NCI-H460 (cell line): ENCODE data around the gene METTL27. TPM values are rescaled to one million over a fixed set of nuclear protein-coding genes. Genes with fewer than 3 reads are reported as not detected.
"Not testable (repeated sequence)": the region's sequence is repeated elsewhere in the genome, so short reads cannot be mapped to it uniquely, and the experiment has no call there.

Experiments used
- DNase-seq: peaks from one replicate; pipeline ENCODE4 v3.0.0-alpha.2; 2016; ENCODE audit warnings: low read depth; ENCODE audit errors: extremely low read depth
- total RNA-seq: library from RNA; depleted of rRNA; stranded (reverse); fragments of >200 nt; shearing (Covaris generic); gene quantifications from 2 replicates; pipeline ENCODE4 v1.2.3, GENCODE V29; 2014

METTL27 gene
- total RNA-seq, 1 experiment from 2014 or later, result 5.1 TPM

DNA sequence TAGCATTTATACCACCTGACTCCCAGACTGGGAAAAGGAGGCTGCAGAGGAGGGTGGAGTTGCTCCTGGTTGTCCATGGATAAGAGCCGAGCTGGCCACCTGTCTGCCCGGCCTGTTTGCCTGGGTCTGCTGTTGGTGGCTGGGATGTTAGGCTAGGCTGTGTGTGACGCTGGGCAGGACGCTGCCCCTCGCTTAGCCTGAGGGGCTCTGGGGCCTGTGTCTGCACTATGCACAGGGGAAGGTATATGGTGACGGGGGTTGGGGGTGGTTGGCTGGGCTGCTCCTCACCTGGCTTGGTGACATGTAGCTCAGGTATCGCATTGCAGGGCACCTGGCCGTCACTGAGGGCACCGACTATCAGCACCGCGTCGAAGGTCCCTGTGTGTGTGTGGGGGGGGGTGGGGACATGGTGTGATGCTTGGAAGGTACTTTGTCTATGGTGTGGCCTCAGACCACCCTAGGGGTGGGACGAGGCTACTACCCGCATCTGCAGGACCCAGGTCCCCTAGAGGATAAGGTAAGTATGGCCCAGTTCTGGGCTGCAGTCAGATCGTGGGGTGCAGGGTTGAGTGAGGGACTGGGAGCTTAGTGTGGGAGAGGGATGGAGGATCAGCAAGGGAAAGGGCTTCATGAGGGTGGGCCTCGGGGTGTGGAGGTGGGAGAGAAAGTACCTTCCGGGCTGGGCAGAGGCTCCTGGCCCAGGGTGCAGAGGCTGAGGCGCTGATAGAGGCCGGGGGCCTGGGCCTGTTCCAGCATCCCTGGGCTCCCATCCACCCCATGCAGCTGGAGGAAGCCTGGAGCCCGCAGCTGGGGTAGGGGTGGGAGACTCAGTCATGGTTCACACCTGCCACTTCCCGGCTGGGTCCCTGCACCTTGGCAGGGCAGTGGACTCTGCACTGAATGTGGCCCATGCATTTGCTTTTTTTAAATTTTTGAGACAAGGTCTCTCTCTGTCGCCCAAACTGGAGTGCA, 2.3 kb downstream of the METTL27 start:
- no peak for DNase-seq

DNA sequence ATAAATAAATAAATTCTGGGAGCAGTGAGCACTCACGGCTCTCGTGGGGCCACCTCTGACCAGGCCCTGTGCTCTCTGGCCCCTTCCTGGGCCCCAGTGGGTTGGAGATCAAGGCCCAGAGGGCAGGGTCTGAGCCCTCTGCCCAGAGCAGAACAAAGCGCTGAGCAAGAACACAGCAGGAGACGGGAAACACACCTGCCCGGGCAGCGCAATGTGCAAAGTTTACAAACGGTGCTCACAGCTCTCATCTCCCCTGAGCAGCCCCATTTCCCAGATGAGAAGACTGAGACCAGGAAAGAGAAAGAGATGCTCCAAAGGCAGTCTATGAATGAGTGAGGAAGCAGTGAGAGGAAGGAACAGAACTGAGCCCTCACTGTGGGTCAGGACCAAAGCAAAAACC, 3.0 kb downstream of the METTL27 start:
- no peak for DNase-seq

DNA sequence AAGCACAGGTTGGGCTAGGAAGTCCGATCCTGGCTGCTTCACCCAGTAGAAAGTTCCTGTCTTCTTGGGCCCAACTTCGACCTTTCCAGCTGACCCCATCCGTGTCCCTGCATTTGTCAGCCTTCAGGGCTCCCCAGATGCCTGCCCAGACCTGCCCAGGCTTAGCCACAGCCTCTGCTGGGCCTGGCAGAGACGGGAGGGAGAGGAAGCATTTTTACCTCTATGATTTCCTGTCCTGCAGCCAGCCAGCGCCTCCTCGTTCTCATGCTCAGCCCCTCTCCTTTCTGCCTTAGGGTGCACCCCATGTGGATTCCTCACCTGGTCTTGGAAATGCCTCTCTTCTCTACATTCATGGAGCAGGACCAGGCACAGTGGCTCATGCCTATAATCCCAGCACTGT, 3.7 kb downstream of the METTL27 start:
- no peak for DNase-seq

DNA sequence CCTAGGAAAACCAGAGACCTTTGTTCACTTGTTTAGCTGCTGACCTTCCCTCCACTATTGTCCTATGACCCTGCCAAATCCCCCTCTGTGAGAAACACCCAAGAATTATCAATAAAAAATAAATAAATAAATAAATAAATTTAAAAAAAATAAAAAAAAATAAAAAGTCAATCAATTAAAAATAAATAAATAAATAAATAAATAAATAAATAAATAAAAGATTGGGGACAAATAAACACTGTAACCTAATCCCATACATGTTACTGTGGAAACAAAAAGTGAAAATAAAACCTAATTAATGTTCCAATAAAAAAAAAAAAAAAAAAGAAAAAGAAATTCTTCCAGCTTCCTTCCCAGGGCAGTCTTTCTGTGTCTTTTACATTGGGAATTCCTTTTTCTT, 5.1 kb downstream of the METTL27 start:
- DNase-seq, result not testable (repeated sequence)

DNA sequence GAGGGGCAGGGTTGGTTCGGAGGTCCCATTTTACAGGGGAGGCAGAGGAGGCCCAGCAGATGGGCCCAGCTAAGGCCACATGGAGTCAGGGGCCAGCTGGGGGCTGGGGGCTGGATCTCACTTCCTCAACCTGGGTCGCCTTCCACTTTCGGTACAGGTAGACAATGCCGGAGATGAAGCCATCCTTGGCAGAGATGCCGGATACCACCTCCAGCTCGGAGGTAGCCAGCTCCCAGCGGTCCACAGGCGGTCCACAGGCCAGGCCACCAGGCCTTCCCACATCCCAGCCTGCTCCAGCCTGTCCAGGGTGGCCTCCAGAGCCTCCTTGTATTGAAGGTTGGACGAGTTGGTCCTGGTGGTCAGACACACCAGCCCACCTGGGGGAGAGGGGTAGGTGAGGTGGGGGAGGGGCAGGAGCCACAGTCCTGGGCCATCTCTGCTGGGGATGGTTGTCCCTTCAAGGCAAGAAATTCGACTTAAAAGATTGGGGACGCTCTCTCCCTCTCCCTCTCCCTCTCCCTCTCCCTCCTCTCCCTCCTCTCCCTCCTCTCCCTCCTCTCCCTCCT, 7.6 kb downstream of the METTL27 start:
- DNase-seq, result no peak

DNA sequence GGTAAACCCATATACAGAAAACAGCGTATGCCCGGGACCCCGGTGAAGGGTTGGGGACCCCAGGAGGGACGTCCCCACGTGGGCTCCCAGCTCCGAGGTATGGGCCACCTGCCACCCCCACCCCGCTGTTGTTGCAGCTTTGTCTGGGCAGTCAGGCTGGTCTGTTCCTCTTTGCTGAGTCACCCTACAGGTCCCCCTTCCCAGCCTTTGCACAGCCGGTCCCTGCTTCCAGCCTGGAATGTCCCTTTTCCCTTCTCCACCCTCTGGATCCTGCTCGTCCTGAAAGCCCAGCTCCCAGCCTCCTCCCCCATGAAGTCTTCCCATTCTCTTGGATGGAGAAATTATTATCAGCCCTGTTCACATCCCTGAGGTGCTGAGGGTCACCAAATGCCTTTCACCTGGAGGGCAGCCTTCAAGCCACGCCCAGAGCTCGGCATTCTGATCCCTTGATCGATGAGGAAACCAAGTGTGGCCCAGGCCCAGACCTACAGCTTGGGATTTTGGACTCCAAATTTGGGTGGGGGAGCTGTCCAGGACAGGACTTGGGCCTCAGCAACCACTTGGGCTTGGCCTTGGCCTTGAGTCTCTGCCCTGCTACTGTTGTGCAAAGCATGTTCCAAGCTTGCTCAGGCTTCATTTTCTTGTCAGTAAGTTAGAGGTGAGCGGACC, 8.9 kb downstream of the METTL27 start:
- no peak for DNase-seq

DNA sequence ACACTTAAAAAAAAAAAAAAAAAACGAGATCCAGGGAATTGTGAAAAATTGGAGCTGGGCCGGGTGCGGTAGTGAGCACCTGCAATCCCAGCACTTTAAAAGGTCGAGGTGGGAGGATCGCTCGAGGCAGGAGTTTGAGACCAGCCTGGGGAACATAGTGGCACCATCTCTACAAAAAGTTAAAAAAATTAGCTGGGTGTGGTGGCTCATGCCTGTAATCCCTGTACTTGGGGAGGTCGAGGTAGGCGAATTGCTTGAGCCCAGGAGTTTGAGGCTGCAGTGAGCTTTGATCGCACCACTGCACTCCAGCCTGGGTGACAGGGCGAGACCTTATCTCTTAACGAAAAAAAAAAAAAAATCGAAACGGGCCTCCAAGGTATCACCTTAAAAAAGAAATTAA, 9.5 kb downstream of the METTL27 start:
- DNase-seq, result no peak

DNA sequence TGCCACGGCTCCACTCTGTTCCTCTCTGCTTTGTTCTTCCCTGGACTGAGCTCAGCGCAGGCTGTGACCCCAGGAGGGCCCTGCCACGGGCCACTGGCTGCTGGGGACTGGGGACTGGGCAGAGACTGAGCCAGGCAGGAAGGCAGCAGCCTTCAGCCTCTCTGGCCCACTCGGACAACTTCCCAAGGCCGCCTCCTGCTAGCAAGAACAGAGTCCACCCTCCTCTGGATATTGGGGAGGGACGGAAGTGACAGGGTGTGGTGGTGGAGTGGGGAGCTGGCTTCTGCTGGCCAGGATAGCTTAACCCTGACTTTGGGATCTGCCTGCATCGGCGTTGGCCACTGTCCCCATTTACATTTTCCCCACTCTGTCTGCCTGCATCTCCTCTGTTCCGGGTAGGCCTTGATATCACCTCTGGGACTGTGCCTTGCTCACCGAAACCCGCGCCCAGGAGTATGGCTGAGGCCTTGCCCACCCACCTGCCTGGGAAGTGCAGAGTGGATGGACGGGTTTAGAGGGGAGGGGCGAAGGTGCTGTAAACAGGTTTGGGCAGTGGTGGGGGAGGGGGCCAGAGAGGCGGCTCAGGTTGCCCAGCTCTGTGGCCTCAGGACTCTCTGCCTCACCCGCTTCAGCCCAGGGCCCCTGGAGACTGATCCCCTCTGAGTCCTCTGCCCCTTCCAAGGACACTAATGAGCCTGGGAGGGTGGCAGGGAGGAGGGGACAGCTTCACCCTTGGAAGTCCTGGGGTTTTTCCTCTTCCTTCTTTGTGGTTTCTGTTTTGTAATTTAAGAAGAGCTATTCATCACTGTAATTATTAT, 10.3 kb downstream of the METTL27 start:
- no peak for DNase-seq

DNA sequence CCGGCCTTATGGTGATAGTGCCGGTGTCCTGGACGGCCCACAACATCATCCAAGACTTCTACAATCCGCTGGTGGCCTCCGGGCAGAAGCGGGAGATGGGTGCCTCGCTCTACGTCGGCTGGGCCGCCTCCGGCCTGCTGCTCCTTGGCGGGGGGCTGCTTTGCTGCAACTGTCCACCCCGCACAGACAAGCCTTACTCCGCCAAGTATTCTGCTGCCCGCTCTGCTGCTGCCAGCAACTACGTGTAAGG, 10.8 kb downstream of the METTL27 start:
- no peak for DNase-seq

DNA sequence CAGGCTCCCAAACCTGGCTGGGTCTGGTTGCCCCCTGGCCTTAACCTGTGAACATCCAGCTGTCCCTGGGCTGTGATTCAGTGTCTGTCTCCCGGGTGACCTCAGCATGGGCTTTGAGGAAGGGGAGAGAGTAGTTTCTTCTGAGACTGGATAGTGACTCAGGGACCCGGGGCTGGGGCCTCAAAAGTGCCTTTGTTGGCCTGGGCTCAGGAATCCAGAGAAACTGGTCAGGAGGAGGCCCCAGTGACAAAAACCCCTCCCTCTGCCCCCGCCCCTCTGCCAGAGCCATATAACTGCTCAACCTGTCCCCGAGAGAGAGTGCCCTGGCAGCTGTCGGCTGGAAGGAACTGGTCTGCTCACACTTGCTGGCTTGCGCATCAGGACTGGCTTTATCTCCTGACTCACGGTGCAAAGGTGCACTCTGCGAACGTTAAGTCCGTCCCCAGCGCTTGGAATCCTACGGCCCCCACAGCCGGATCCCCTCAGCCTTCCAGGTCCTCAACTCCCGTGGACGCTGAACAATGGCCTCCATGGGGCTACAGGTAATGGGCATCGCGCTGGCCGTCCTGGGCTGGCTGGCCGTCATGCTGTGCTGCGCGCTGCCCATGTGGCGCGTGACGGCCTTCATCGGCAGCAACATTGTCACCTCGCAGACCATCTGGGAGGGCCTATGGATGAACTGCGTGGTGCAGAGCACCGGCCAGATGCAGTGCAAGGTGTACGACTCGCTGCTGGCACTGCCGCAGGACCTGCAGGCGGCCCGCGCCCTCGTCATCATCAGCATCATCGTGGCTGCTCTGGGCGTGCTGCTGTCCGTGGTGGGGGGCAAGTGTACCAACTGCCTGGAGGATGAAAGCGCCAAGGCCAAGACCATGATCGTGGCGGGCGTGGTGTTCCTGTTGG, 11.4 kb downstream of the METTL27 start, which contains the start of gene CLDN4:
Gene CLDN4 (plus strand): TSS at position 316 of the 903 bp plus-strand sequence. CDS start 206 bp downstream, at position 522.
- DNase-seq, result peak; percentile 64

DNA sequence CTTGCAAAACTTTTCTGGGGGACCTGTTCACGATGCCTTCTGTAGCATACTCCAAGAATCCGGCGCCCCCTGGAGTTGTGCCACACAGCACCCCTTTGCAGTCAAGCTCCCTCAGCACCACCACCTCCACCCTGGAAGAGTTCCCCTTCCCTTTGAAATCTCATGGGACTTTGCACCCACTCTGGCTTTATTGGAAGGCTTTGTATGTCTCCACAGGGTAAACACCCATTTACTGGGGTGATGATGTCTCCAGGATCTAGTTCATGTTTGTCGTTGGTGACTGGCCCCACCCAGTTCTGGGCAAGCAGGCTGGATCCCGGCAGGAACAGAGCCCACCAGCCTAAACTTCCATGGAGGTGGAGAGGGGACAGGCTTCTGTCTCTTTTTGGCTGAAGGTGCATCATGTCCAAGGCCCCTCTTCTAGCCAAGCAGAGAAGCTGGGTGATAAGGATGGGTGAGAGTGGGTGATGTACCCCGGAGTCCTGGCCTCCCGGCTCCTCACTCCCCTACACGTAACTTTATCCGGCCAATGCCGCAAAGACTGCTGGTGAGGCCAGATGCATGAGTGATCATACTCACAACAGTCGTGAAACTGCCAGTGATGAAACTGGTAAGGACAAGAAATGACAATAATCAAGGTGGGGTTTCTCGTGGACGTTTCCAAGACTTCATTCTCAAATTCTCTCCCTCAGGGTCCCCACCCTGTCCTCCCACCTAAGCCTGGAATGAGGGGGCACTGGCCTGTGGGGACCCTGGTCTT, 12.2 kb downstream of the METTL27 start:
- DNase-seq, result no peak

DNA sequence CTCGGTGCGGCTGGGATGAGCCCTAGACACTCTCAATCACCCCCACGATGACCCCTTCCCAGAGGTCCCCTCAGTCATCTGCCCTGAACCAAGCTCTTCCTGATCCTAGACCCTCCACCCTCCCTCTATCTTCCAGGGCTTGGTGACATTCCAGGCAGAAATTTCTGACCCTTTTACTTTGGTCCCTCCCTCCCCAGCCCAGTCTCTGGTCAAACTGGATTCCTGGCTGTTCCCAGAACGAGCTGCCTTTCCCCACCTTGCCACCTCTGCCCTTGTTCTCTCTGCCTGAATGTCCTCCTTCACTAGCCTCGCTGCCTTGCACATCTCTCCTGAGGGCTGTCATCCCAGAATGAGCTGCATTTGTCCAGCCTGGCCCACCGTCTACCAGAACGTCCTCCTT, 12.8 kb downstream of the METTL27 start:
- DNase-seq, result no peak

DNA sequence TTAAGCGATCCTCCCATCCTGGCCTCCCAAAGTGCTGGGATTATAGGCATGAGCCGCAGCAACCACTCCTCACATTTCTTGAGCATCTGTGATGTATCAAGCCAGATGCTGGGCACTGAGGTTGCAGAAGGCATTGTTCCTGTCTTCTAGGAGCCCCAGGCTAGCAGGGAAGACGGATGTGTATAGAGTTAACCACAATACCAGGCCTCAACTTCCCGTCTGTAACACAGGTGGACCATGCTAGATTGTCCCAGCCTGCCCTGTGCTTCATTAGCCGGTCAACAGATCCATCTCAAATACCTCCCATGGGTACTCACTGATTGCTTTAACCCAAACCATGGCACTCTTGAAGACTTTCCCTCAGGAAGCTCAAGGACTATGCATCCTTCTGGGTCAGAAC, 13.3 kb downstream of the METTL27 start:
- DNase-seq, result no peak

DNA sequence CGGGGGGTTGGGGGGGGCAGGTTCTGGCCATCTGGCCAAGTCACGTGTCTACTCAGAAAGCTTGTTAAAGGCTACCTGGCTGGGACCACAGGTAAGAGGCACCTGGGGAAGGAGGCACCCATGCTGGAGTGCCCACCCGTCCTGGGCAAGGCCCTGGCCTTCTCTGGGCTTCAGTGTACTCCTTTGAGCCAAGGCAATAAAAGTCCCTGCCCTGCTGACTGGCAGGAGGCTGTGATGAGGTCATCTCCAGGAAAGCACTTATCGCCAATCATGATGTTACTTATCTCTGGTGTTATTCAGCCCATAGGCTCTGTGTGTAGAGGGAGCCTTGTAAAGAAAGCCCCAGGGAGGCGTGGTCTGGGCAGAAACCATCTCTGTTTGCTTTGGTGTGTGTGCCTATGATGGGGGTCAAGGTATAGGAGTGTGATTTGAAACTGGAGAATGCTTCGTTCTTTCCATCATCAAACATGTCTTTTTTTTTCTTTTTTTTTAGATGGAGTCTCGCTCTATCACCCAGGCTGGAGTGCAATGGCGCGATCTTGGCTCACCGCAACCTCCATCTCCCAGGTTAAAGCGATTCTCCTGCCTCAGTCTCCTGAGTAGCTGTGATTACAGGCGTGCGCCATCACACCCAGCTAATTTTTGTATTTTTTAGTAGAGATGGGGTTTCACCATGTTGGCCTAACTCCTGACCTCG, 14.1 kb downstream of the METTL27 start:
- DNase-seq, result peak; percentile 85

DNA sequence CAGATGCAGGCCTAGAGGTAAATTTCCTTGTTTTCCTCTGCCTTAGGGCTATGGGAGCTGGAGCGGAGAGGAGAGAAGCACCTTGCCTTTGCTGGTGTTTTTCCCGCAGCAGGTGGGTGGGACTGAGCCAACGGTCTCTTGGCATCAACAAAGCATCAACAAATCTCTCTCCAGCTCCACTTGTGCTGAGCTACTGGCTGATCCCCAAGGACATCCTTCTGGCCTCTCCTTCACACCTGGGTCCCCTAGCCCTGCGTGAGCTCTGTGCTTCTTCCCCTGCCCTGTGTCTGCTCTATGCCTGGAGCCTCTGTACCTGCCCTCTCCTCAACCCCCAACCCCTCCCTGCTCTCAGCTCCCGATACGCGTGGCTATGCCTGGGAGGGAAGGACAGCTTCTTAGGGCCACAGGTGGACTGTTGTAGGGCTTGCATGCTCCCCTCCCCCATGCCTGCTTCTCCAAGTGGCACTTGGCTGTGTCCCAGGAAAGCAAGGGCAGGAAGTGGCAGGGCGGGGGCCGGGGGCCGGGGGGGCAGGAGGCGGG, 14.7 kb downstream of the METTL27 start:
- no peak for DNase-seq

DNA sequence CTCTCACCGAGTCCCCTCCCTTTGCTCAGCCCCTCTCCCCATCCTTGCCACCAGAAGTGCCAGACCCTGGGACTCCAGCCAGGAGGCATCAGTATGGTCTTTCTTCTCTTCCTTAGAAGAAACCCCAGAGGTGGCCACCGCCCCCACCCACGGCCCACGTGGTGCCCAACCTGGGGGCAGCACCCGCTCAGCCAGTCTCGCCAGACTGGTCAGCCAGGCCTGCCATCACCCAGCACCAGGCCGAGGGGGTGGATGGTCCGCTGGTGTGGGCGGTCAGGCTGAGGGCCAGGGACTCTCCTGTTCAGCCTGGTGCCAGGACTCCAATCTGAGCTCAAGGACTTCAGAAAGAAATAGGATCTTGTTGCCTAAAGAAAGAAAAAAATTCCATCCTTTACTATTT, 17.3 kb downstream of the METTL27 start:
- no peak for DNase-seq

DNA sequence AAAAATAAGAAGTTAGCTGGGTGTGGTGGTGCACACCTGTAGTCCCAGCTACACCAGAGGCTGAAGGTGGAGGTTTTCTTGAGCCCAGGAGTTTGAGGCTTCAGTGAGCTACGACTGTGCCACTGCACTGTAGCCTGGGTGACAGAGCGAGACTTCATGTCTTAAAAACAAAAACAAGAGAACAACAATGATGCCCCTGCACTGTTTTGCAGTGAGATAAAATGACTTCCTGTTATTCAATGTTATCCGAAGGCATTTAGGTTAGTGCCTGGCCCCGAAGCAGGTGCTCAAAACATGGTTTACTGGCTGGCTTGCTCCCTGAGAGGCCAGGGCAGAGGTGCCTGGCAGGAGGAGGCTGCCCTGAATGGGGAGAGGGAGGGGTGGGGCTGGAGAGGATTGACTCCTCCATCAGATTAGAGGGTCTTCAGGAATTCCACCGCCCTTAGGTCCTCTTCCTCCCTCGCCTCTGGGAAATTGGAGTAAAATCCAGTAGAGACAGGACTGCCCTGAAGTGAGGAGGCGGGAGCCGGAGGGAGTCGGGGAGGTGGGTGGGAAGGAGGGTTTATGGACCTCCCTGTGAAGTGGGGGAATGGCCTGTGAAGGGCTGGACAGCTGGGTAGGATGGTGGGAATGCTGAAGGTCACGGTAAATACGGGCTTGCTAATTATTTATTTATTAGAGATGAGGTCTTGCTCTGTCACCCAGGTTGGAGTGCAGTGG, 18.3 kb downstream of the METTL27 start:
- DNase-seq, result no peak

DNA sequence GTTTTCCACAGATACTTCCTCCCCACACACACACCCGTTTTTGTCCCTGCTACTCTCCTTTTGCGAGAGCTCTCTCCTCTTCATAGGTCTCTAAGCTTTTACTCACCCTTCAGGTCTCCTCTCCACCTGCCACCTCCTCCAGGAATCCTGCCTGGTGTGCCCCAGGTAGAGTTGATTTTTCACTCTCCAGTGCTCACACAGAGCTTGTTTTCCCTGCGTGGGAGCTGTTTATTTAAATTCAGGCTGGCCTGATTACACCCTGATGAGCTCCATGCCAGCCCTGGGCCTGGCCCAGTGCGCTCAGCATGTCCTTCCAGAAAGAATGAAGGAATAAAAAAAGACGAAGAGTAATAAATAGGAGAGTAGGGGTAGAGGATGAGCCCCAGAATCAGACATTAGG, 19.1 kb downstream of the METTL27 start:
- DNase-seq, result no peak
